Neutrophil (primary cell): ENCODE results near the gene OR52K1.

Experiments used
- H3K27ac ChIP-seq: fragments of 200-600 bp; sonication (generic); 2 replicates; pipeline ENCODE4 v1.5.1; 2016; ENCODE audit warnings: mild to moderate bottlenecking, moderate library complexity
- H3K27me3 ChIP-seq: fragments of 200-600 bp; sonication (generic); 2 replicates; pipeline ENCODE4 v1.6.0; 2016; ENCODE audit warnings: mild to moderate bottlenecking
- H3K36me3 ChIP-seq: fragments of 200-600 bp; sonication (generic); 2 replicates; pipeline ENCODE4 v1.5.1; 2017
- H3K4me1 ChIP-seq, 2 experiments: fragments of 200-600 bp in 1 of 2; sonication (generic) in 1 of 2; 1 replicate in 1 of 2; 2 replicates in 1 of 2; pipeline versions ENCODE4 v1.5.1 to v1.6.1; 2013 to 2016; ENCODE audit warnings: low read depth in 1 of 2, low read length in 1 of 2, mild to moderate bottlenecking in 1 of 2, moderate library complexity in 1 of 2; ENCODE audit not compliant: control insufficient read depth in 1 of 2, insufficient read depth in 1 of 2
- H3K4me3 ChIP-seq, 2 experiments: fragments of 200-600 bp in 1 of 2; sonication (generic) in 1 of 2; 1 replicate in 1 of 2; 2 replicates in 1 of 2; pipeline ENCODE4 v1.5.1; 2013 to 2016; ENCODE audit warnings: low read depth in 1 of 2, low read length in 1 of 2, mild to moderate bottlenecking in 1 of 2, moderate library complexity in 1 of 2
- H3K9me3 ChIP-seq: fragments of 200-600 bp; sonication (generic); 2 replicates; pipeline ENCODE4 v1.5.1; 2016
- TF ChIP-seq, protein P1 (sequence below): fragments of 200-600 bp; sonication (generic); IDR thresholded peaks from 2 replicates; pipeline ENCODE4 v1.5.1; 2016; ENCODE audit warnings: antibody characterized with exemption

OR52K1 gene

DNA sequence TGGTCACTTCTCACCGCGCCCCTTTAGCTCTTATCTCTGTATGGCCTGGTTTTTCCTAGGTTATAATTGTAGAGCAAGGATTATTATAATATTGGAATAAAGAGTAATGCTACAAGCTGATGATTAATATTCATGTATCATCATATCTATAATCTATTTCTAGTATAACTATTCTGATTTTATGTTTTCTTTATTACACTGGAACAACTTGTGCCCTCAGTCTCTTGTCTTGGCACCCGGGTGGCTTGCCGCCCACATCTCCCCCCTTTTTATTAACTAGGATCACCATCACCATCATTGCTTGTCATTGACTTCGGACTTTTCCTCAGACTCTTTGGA, 11.0 kb downstream of the OR52K1 start:
- Histone ChIP-seq H3K27me3 (peaks cover 26% of the 10 kb centered on the region), H3K36me3 (no peaks in the 10 kb centered on the region), H3K27ac (no peak overlapping the region), H3K9me3 (no peaks in the 10 kb centered on the region), H3K4me1 (peaks cover 4 to 7% of the 10 kb centered on the region in 2 experiments), H3K4me3 (peak overlapping the region in 1 of 2 experiments; percentile 33)
- TF ChIP-seq, protein P1, sequence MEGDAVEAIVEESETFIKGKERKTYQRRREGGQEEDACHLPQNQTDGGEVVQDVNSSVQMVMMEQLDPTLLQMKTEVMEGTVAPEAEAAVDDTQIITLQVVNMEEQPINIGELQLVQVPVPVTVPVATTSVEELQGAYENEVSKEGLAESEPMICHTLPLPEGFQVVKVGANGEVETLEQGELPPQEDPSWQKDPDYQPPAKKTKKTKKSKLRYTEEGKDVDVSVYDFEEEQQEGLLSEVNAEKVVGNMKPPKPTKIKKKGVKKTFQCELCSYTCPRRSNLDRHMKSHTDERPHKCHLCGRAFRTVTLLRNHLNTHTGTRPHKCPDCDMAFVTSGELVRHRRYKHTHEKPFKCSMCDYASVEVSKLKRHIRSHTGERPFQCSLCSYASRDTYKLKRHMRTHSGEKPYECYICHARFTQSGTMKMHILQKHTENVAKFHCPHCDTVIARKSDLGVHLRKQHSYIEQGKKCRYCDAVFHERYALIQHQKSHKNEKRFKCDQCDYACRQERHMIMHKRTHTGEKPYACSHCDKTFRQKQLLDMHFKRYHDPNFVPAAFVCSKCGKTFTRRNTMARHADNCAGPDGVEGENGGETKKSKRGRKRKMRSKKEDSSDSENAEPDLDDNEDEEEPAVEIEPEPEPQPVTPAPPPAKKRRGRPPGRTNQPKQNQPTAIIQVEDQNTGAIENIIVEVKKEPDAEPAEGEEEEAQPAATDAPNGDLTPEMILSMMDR = no peak

DNA sequence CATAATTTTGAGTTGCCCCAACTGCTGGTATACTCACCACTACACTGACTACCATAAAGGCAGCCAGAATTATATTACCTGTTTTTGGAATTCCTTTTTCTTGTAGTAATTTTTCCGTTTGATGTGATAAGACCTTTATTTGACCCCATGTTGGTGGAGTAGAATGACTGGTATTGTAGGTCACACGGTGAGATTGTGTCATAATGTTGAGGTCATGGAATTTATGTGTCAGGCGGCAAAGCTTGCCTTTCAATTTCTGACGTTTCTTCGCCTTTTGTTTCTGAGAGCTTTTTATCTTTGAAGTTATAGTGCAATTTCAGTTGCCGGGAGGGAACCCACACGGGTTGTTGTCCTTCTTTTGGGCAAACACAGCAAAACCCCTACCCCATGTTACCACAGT, 13.0 kb downstream of the OR52K1 start:
- no peaks in the 10 kb centered on the region for H3K36me3 ChIP-seq
- no peak overlapping the region for H3K27ac ChIP-seq
- no peak overlapping the region for H3K4me3 ChIP-seq
- peaks cover 4 to 7% of the 10 kb centered on the region in 2 experiments for H3K4me1 ChIP-seq
- H3K9me3 ChIP-seq = no peaks in the 10 kb centered on the region
- peaks cover 26% of the 10 kb centered on the region for H3K27me3 ChIP-seq
- TF ChIP-seq, protein P1 = no peak

DNA sequence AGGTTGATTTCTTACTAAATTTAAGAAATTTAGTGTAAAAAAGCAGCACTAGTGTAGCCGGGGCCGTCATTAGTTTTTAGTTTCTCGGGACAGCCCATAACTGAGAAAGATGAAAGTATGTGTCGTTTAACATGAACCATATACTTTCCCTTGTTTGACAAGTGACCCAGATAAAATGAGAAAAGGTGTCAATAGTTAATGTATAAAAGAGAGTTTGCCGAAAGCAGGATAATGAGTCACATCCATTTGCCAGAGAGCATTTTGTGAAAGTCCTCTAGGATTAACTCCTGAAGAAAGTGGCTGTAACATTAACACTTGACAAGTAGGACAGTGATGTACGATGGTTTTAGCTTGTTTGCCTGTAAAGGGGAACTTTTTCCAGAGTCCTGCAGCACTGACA, 13.5 kb downstream of the OR52K1 start:
- Histone ChIP-seq H3K36me3 (no peaks in the 10 kb centered on the region), H3K27me3 (peaks cover 26% of the 10 kb centered on the region), H3K9me3 (no peaks in the 10 kb centered on the region), H3K4me1 (peaks cover 4 to 7% of the 10 kb centered on the region in 2 experiments), H3K4me3 (no peak overlapping the region), H3K27ac (no peak overlapping the region)
- TF ChIP-seq, protein P1 = no peak

DNA sequence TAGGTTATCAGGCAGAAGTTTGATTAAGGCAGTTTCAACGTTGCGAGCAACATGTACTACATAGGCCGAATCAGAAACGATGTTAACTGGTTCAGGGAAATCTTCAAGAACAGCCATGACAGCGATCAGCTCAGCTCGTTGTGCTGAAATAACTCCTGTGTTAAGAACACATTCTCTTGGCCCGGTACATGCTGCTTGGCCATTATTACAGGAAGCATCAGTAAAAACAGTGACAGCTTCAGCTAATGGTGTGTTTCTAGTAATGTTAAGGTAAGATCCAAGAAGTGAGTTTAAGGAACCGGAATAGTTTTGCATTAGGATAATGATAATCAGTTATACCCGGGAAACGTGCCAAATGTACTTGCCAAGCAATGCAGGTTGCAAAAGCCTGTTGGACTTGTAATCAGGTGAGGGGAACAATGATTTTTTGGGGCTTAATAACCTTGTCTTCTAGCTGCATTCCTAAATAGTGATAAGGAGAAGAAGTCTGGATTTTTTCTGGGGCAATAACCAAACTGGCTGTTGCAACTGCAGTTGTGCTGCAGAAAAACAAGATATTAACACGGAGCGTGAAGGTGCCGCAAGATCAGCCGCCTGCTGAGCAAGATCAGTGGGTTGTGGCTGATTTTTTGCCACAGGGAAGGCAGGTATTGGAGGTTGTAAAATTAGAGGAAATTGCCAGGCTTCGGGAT, 14.3 kb downstream of the OR52K1 start:
- Histone ChIP-seq H3K4me3 (no peak overlapping the region), H3K27me3 (peaks cover 26% of the 10 kb centered on the region), H3K27ac (no peak overlapping the region), H3K36me3 (no peaks in the 10 kb centered on the region), H3K9me3 (no peaks in the 10 kb centered on the region), H3K4me1 (peaks cover 4 to 7% of the 10 kb centered on the region in 2 experiments)
- TF ChIP-seq, protein P1 = no peak

DNA sequence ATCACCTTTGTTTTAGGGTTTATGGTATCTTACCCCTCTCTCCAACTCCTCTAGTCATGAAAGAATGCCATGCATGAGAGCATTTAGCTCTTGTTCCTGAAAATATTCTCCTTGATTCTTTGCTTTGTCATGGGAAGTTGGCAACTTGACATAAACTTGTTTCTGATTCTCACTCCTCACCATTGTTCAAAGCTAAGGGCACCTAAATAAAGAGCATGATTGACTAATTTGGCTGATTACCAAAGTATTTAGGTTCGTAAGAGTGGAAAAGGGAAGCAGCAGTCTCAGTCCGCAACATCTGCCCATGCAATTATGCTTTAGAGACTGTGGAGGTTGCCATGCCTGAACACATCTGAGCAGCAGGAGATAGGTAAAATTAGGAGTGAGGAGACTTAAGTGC, 26.4 kb downstream of the OR52K1 start:
- Histone ChIP-seq H3K4me1 (no peaks in the 10 kb centered on the region), H3K4me3 (no peak overlapping the region), H3K27ac (no peak overlapping the region), H3K27me3 (peaks cover 6% of the 10 kb centered on the region), H3K36me3 (no peaks in the 10 kb centered on the region), H3K9me3 (no peaks in the 10 kb centered on the region)
- TF ChIP-seq, protein P1 = no peak
